GM12865 (cell line): Measurements from ENCODE around the gene PCGF5.

ENCODE experiments used
- DNase-seq: peaks from one replicate; pipeline ENCODE4 v3.0.0; 2010; ENCODE audit warnings: low read depth
- H3K4me3 ChIP-seq: 2 replicates; pipeline ENCODE4 v1.5.1; 2011; ENCODE audit warnings: mild to moderate bottlenecking, low read depth, low read length, control low read depth
- CTCF ChIP-seq: IDR thresholded peaks from 2 replicates; pipeline ENCODE4 v1.5.1; 2011; ENCODE audit warnings: low read length, control low read depth, low read depth, inconsistent platforms; ENCODE audit not compliant: insufficient read depth; ENCODE audit errors: missing control alignments

Gene PCGF5

GRCh38 chr10:91307489-91307888 lies 87.0 kb downstream of the PCGF5 start:
- TF ChIP-seq CTCF = no peak
- H3K4me3 ChIP-seq = no peak overlapping the region
- no peak for DNase-seq

- no peak for DNase-seq
- no peak for TF ChIP-seq CTCF
- no peak overlapping the region for H3K4me3 ChIP-seq
These were observed 89.2 kb downstream of the PCGF5 start for GRCh38 chr10:91309711-91310110.

GRCh38 chr10:91311601-91312381 lies 91.3 kb downstream of the PCGF5 start:
- no peak for DNase-seq
- no peak for TF ChIP-seq CTCF
- H3K4me3 ChIP-seq = no peak overlapping the region

- TF ChIP-seq CTCF = no peak
- no peak for DNase-seq
- no peak overlapping the region for H3K4me3 ChIP-seq
These were observed 91.9 kb downstream of the PCGF5 start for GRCh38 chr10:91312382-91312733.

- TF ChIP-seq CTCF = no peak
- H3K4me3 ChIP-seq = no peak overlapping the region
- no peak for DNase-seq
These were observed 93.5 kb downstream of the PCGF5 start for GRCh38 chr10:91313796-91314485.

GRCh38 chr10:91316486-91316885 lies 96.0 kb downstream of the PCGF5 start:
- no peak overlapping the region for H3K4me3 ChIP-seq
- no peak for DNase-seq
- no peak for TF ChIP-seq CTCF

GRCh38 chr10:91317541-91317940 lies 97.1 kb downstream of the PCGF5 start:
- no peak overlapping the region for H3K4me3 ChIP-seq
- TF ChIP-seq CTCF = no peak
- no peak for DNase-seq
